T-helper 9 cell (primary cell): Measurements from ENCODE around the gene C1QTNF6.

Experiments used
- DNase-seq: peaks from one replicate; pipeline ENCODE4 v3.0.0-alpha.2; 2020

Gene C1QTNF6

DNA sequence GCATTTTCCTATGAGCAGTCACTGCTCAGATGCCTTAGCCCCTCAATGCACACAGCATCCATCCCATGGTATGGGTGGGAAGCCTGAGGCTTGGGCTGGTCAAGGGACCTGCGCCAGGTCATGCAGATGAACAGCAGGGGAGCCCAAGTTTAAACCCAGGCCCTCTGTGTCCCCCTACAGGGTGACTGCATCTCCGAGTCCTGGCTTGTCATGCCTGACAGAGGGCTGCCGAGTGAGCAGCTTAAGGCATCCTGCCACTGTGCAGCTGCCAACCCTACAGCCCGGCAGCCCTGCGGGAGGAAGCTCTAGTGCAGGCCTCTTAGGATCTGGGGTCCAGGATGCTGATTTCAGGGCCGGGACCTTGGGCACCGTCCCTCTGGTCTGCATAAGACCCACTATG, 48.3 kb downstream of the C1QTNF6 start:
- DNase-seq = no peak

GRCh38 chr22:37138849-37139561, 49.0 kb downstream of the C1QTNF6 start:
- DNase-seq = no peak

- no peak for DNase-seq
Observed at GRCh38 chr22:37137903-37138665, 50.0 kb downstream of the C1QTNF6 start.

- DNase-seq = no peak
Observed at GRCh38 chr22:37137131-37137530, 50.9 kb downstream of the C1QTNF6 start.

DNA sequence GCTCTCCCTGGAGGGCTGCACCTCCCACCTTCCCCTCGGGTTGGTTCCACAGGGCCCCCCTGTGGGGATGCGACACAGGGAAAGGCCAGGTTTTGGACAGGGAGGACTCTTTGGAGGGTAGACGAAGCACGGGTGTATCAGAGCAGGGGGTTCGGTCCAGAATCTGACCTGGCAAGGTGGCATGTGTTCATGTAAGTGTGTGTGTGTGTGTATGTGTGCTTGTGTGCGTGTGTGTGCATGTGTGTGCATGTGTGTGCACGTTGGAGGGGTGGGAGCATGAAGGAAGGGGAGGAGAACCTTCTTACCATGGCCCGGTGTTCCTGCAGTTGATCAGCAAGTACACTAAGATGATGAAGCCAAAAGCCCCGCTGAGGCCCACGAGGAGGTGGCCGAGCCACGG, 53.0 kb downstream of the C1QTNF6 start:
- no peak for DNase-seq

DNA sequence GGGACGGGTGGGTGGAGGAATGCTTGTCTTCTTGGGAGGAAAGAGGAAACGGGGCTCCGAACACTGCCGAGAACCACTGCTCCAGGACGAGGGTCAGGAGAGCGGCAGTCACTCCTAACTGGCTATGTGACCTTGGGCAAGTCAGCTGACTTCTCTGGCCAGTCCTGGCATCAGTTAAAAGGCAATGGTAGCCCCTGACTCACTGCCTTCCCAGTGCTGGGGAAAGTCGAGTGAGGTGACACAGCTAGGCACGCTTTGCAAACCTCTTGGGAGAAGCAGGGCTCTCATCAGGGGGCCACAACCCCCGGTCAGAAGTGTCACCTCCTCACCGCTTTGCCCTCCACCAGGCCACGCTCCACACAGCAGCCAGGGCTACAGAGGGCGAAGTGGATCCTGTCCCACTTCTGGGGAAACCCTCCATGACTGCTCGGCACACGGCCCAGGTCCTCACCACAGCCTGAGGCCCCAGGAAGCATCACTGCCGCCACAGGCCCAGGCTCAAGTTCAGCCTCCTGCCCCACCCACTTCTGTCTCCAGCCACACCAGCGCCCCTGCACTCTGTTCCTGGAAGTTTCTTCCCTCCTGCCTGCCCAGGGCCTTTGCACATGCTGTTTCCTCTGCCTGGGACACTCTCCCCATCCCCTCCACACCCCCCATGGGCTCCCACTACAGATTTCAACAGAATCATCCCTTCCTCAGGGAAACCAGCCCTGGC, 54.6 kb downstream of the C1QTNF6 start:
- DNase-seq = no peak

GRCh38 chr22:37132773-37133172, 55.3 kb downstream of the C1QTNF6 start:
- DNase-seq = no peak
